Activated T-helper 1 cell treated with anti-CD3 and anti-CD28 coated beads, Interleukin-2, amount 50 U/mL, for 16 hours (primary cell): ENCODE data around the gene EPHB3.

ENCODE experiments used
- DNase-seq, 2 donors: peaks; one replicate each; pipeline ENCODE4 v3.0.0-alpha.2; 2020; ENCODE audit warnings: low read depth in 1 of 2, low spot score in 1 of 2

The EPHB3 gene

DNA sequence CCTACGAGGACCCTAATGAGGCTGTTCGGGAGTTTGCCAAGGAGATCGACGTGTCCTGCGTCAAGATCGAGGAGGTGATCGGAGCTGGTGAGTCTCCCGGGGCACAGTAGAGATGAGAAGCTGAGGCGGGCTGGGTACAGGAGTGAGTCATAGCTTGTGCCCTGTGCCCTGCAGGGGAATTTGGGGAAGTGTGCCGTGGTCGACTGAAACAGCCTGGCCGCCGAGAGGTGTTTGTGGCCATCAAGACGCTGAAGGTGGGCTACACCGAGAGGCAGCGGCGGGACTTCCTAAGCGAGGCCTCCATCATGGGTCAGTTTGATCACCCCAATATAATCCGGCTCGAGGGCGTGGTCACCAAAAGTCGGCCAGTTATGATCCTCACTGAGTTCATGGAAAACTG is 17.9 kb downstream of the EPHB3 start:
- DNase-seq: no peak

DNA sequence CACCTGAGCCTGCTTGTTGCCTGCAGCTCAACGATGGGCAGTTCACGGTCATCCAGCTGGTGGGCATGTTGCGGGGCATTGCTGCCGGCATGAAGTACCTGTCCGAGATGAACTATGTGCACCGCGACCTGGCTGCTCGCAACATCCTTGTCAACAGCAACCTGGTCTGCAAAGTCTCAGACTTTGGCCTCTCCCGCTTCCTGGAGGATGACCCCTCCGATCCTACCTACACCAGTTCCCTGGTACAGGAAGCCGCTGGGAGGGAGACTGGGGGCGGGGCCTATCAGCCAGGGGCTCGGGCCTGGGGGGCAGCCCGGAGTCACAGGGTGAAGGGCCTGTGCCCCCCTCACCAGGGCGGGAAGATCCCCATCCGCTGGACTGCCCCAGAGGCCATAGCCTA is 18.8 kb downstream of the EPHB3 start:
- no peak for DNase-seq

DNA sequence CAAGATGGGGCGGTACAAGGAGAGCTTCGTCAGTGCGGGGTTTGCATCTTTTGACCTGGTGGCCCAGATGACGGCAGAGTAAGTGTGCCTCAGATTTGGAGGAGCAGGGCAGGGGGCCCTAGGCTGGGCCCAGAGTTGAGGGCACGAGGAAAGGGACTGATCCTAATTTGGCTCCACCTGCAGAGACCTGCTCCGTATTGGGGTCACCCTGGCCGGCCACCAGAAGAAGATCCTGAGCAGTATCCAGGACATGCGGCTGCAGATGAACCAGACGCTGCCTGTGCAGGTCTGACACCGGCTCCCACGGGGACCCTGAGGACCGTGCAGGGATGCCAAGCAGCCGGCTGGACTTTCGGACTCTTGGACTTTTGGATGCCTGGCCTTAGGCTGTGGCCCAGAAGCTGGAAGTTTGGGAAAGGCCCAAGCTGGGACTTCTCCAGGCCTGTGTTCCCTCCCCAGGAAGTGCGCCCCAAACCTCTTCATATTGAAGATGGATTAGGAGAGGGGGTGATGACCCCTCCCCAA is 19.8 kb downstream of the EPHB3 start:
- DNase-seq: no peak

DNA sequence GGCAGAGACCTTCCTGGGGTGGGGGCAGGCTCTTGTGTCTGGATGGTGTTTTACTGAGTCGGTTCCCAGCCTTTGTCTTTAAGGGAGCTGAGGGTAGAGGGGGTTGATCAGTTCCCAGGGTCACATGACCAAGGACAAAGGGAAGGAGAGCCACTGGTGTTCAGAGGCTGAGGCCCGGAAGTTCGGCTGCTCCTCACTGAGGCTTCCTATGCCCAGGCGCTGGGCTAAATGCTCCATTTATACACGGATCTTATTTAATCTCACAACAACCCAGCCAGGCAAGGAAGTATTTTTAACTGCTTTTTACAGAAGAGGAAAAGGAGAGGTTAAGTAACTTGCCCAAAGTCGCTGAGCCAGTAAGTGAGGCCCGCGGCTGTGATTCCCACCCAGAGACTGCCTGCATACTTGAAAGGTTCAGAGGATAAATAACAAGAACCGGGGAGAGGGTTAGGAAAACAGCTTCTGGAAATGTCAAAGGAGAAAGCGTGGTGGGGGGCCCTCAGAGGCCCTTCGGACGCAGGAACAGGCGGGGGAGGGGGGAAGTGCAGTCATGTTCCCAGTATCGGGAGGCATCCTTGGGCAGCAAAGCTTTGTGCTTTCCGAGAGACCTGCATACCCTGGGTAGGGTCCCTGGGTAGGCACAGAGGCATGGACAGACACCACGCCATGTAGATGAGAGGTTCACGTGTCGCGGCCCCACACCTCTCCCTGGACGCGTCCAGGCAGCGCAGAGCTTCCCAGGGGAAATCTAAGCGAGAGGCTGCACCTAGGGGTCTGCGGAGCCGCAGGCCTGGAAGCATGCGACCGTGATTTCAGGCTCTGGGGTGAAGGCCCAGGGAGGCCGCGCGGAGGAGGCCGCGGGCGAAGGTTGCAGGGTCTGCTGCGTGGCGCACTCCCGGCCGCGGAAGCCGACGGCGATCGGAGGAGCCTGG is 21.3 kb downstream of the EPHB3 start:
- DNase-seq: no peak

DNA sequence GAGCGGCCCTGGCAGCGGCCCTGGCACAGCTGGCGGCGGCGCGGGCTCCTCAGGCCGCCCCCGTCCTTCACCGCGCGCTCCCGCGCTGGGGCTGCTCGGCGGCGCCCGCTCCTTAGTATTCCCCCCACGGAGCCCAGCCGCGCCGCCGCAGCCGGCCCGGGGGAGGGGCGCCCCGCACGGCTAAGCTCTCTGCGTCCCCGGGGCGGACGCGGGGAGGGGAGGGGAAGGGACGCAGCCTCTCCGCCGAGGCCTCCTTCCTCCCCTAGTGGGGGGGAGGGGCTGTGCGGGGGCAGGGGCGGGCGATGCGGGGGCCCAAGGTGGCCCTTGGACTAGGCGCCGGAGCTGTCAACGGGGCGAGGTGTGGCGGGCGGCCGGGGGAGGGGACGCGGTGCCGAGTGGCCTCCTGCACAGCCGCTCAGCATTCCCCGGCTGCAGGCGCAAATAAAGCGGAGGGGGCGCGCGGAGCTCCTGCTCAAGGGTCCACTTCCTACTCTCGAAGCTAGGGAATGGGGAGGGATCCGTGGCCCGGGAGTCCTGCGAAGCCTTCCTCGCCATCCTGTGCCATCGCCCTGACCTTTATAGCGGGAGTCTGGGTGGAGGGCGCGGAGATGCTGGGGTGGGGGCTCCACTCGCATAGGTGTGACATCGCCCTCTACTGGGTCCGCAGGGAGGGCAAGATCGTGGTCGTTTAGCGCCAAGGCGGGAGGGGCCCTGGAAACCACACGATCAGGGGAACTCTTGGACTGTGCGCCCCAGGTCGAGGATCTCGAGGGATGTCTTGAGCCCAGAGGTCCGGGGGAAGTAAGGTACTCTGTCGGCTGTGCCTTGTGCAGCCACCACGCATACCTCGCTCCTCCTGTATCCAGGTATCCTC is 22.2 kb downstream of the EPHB3 start:
- DNase-seq: no peak

DNA sequence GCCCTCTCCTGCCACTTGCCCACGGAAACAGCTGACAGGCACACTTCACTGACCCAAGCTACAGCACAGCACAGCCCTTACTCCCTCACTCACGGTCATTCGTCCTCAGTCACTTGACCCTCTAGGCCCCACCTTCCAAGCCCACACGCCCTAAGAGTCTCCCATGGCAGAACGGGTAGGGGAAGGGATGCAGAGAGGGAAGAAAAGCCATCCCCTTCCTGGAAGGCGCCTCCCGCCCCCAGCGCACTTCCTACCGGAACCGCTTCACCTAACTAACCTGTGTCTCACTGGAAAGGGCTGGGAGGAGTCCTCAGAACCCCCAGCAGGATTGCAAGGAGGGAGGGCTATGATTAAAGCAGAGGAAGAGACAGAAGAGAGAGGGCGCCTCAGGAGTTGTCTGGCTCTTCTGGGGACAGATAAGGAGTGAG is 22.9 kb downstream of the EPHB3 start:
- no peak for DNase-seq

DNA sequence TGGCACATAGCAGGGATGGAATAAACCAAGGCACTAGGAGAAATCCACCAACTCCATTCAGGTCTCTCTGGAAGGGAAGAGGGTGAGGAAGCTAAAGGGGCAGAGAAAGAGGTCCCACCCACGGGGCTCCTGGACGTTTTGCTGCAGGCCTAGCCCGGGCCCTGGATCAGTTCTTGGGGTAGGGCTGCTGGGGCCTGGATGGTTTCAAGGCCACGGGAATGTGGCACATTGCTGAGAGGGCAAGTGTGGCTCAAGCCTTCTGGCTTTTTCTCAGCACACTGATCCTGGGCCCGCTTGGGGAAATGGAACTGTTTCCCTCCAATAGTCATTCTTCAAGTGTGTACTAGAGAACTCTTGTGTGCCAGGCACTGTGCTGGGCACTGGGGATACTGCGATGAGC is 24.0 kb downstream of the EPHB3 start:
- DNase-seq: no peak

DNA sequence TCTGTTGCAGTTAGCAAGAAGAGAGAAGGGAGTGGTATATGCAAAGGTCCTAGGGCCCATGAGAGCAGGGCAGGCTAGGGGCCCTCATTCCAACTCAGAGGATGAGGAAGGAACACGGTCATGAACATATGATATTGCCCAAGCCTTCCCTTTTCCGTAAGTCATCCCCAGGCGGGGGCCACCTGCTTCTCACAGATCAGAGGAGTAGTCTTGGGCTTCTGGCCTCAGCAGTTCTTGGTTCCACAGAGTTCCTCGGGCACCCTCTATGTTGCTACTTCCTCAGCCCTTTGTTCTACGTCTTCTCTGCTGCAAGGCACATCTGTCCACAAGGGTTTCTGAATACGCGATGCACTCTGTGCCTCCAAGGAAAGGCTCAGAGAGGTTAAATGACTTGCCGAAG is 25.3 kb downstream of the EPHB3 start:
- no peak for DNase-seq

DNA sequence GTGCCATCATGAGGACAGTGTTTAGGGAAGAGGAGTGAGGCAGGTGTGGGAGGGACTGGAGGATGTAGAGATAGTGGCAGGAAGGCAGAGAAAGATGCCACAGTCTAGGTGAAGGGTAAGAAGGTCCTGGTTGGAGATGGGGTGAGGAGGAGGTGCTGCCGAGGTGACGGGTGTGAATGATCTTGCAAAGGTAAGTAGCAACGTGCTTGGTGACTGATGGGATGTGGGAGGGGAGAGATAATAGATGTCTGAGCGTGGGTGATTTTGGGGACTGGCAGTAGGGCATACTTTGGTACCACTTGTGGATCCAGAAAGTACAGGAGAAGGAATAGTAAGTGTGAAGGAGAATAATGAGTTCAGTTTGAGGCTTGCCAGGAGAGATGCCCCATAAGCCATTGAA is 27.2 kb downstream of the EPHB3 start:
- no peak for DNase-seq

DNA sequence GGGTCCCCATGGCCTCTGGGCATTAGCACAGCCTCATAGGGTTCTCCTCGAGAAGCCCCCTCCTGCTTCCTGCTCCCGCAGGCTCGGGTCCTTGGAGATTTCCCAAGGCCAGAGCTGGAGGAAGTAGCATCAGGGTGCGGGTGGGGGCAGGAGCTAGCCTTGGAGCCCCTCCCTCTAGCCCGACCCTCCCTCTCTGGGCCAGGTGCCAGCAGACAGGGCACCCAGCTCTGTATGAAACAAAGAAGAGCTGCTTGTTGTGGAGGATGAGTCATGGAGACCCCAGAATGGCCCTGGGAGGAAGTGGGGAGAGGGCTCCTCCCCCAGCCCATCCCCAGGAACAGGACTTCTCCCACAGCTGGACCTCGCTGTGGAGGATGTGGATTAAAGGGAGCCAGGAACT is 29.2 kb downstream of the EPHB3 start:
- DNase-seq: no peak

DNA sequence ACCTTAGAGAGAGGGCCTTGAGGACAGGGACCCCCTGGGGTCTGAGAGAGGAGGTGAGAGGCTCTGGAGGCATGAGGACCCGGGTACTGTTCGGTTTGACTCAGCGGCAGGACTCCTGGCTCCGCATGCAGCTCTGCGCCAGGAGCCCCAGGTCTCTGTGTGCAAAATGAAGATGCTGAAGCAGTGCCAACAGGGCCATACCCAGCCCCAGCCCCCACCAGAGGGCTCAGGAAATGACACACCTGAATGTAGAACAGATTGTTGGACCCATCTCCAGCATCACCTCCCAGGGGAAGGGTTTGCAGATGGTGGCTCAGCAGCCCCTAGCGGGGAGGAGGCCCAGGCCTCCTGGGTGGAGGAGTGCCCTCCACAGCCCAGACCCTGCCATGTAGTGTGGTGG is 30.2 kb downstream of the EPHB3 start:
- no peak for DNase-seq

DNA sequence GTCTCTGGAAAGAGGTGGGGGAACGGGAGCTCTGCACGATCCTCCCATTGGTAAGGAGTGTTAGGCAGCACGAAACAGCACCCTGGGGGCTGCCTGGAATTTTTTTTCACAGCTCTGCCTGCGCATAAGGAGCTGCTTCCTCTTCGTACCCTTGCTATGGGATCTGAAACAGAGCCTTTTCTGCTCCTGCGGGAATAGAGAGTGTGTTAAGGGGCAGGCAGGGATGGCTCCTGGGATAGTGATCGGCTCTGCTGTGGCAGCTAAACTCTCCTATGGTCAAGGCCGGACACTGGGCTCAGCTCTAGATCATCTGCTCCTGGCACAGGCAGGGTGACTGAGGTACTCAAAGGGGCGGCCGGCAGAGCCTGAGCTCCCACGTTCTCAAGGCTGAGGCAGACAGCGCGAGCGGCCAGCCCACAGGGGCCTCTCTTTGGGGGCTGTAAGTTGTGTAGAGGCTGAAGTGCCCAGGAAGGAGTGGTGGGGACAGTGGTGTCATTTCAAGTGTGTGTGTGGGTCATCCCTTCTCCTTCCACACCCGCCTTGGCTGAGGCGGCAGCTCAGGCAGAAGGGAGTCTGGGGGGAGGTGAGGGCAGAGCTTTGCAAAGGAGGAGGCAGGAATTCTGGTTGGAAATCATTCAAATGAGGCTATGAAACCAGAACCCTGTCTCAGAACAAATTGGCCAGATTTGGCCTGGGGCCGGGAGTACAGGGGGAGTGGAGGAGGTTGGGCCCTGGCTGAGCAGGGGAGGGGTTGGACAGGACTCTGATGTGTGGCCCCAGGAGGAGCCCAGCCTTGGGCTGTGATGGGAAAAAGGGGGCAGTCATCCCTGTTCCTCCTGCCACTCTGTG is 31.0 kb downstream of the EPHB3 start:
- no peak for DNase-seq

DNA sequence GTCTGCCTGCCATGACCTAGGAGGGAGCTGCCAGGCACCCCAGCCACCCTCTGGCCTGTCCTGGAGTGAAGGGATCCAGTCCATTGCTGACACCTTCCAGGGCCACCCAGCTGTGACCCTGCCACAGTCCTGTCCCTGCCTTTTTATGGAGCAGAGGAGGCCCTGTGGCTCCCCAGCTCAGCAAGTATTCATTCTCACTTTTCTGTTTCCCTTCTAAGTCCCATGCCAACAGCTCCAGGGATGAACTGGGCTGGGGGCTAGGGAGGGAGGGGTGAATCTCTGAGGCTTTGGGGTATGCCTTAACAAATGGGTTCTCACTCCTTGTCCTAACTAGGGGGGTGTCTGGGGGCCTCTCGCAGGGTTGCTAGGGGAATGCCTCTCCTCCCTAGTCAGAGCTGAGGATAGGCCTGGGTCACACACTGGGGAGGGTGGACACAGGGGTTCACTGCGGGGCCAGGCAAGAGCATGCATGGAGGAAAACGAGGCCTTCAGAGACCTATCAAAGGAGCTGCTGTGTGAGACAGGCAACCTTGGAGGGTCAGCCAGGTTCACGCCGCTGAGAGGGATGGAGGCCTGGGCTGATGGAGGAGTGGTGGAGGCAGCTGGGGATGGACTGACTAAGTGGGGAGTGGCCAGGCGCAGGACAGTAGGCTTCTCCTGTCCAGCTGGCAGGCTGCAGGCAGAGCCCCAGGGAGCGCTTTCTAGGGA is 31.8 kb downstream of the EPHB3 start:
- DNase-seq: no peak

DNA sequence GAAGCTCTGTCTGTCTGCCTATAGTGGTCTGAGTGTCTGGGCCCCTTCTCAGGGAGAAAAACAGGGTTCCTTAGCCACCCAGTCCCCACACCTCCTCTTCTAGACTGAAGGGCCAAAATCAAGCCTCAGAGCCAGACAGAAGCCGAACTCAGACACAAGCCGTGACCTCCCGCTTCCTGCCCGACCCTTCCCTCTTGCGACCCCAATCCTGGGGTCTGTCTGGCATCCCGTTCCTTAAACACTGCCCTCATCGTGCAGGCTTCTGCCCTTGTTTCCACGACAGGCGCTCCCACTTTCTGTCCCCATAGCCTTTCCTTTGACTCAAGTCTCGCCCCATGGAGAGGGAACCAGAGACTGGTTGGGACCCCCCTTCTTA is 32.3 kb downstream of the EPHB3 start:
- no peak for DNase-seq

DNA sequence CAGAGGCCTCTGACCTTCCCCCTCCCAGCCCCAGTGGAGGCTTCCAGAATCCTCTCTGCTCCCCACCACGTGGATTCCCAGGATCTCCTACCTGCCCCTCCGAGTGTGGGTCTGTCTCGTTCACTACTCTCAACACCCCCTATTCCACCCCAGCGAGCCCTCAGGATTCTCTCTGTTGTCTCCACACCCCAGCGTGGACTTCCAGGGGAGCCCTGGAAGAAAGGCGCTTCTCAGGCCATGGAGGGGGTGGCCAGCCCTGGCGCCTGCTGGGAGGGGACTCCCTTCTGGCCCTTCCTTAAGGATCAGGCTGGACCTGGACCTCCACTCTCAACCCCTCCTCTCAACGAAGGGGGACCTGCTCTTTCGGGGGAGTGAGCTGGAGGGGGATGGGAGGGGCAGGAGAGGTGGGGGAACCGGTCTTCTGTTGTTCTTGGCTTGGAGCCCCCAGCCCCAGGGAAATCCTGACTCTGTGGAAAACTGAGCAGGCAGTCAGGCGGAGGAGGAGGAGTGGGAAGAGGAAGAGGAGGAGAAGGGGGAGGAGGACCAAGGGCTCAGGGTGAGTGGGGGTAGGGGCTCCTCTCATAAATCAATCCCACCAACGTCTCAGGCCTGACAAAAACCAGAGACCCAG is 32.9 kb downstream of the EPHB3 start:
- no peak for DNase-seq

DNA sequence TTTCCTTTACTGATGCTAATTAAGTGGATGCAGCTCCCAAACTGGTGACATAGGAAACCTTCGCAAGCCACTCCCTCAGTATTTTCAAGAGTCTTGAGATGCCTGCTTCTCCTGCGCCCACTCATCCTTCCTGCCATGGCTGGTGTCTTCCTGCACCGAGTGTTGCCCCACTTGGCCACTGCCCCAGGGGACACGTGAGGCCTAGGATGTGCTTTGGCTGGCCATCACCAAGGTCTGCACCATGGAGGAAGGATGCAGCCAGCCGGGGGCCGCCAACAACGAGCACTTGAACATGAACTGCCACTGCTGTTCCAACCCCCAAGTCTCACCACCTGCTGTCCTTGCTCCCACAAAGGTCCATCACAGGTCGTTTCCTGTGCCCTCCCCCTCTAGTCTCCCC is 34.1 kb downstream of the EPHB3 start:
- DNase-seq: no peak

DNA sequence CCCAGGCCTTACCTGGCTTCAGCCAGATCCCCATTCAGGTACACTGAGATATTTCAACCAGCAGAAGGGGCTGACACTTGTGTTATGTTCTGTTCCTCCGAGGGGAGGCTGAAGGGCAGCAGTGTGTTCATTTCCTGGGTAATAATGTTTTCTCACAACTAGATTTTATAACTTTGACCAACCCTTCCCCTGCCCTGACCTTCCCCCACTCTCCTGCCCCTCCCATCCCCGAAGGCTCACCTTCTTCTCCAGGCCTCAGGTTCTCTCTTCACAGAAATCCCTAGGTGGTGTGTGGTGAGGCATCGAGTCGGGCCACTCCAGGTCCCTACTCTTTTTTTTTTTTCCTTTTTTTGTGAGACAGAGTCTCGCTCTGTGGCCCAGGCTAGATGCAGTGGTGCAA is 34.6 kb downstream of the EPHB3 start:
- DNase-seq: no peak

DNA sequence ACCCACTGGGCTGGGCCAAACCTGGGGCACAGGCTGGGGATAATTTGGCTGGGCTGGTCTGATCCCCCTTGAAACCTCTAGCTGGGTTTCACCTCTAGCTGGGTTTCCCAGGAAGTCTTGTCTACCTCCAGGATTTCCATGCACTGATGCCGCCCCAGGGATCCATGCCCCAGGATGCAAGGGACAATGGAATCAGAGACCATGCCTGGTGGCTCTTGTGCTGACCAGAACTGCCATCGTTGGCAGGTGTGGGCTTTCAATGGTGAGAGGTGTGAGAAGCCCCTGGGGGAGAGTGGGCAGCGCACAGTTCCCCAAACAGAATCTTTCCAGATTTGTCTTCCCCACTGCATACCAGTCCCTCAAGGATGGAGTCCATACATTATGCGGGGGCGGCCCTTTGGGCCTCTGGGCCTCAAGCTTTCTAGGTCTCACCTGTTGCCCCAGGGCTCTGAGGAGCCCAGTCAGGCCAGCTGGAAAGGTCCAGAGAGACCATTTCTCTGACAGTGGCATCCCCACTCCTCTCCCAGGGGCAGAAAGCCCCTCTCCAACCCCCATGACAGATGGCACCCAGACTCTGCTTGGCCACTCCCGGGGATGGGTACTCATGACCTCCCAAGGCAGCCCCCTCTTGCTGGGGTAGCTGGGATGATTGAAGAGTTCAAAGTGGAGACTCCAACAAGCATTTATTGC is 35.4 kb downstream of the EPHB3 start:
- DNase-seq: no peak

DNA sequence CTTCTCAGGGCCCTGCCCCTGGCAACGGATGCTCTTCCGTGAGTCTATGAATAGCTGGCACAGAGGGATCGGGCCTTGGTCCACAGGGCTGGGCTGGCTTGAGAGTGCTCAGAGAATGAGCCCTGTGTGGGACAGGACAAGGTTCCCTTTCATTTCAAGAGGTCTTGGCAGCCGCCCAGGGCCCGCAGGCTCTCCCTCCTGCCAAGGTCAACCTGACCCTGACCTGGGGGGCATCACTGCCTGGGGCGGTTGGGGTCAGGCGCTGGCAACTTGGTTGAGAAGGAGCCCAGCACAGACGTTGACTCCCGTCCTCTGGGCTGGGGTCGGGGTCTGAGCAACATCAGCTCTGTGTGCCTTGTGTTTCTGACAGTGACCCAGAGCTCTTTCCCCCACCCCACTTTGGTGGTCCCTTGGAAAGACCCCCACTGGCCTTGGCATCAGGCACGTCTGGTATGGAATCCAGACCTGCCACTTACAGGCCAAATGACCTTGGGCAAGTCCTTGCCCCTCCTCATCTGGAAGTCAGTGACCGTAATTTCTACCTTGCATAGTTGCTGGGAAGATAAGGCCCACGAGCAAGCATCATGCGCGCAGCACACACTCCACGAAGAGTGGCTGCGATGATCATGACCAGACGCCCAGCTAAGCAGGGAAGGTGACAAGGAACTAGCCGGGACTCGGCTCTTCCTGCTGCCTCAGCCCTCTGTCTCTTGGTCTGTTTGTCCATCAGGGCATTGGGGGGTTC is 36.4 kb downstream of the EPHB3 start:
- DNase-seq: no peak
